GM12873 (cell line): ENCODE measurements around the gene DEGS1.

Experiments
- CTCF ChIP-seq: IDR thresholded peaks from 2 replicates; pipeline ENCODE4 v1.5.1; 2012; ENCODE audit warnings: low read depth, mild to moderate bottlenecking, moderate library complexity, low read length, control low read depth; ENCODE audit not compliant: insufficient read depth; ENCODE audit errors: missing control alignments

The DEGS1 gene

GRCh38 chr1:224235813-224236493, 52.9 kb downstream of the DEGS1 start:
- no peak for TF ChIP-seq CTCF

GRCh38 chr1:224237119-224237881, 54.3 kb downstream of the DEGS1 start:
- TF ChIP-seq CTCF, result no peak

- no peak for TF ChIP-seq CTCF
Measured at GRCh38 chr1:224238212-224238611, 55.2 kb downstream of the DEGS1 start.

- no peak for TF ChIP-seq CTCF
Measured at GRCh38 chr1:224238756-224239155, 55.7 kb downstream of the DEGS1 start.
